Sigmoid colon (tissue), 4 donors: ENCODE data around the gene WNT9A.

ENCODE experiments used
- POLR2A ChIP-seq, 2 donors: fragments of 450-650 bp; IDR thresholded peaks; one replicate each; pipeline ENCODE4 v1.6.1; 2016; ENCODE audit warnings: antibody characterized with exemption in 2 of 2, mild to moderate bottlenecking in 2 of 2, moderate library complexity in 2 of 2
- POLR2AphosphoS5 ChIP-seq, 4 donors: sonication (generic); formaldehyde crosslinking; IDR thresholded peaks; one replicate each; pipeline ENCODE4 v1.6.1; 2017; ENCODE audit warnings: antibody characterized with exemption in 4 of 4
- TF ChIP-seq, protein P1 (sequence below), 4 experiments: fragments of 450-650 bp in 3 of 4; fragments of 200-600 bp in 1 of 4; IDR thresholded peaks; one replicate each; pipeline ENCODE4 v1.5.1; 2016 to 2019; ENCODE audit warnings: antibody characterized with exemption in 4 of 4, mild to moderate bottlenecking in 3 of 4, moderate library complexity in 2 of 4

DNA sequence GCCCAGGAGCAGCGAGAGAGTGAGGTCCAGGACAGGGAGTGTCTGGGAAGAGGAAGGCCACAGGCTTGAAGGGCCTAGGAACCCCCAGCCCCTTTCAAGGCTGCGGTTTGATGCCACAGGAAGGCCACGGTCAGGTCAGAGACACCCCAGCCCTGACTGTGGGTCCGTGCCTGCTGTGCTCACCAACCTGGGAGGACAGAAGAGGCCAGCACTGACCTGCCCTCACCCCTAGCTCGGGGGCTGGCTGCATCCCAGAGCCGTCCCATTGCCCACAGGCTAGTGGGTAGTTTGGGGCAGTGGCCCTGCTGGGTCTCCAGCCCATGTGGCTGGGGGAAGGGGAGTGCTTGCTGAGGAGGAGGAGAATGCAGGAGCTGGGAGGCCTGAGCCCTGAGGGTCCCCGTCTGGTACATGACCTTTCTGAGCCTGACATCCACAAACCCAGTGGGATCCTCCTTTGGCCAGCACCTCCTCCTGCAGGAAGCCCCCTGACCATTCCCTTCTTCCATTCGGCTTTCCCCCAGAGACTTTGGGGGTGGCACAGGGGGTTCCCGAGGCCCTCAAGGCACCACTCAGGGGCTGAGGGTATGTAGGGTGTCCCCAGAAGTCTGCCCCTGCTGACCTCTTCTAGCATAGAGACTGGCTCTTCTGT is 54.3 kb downstream of the WNT9A start:
- TF ChIP-seq POLR2A (IDR thresholded peaks at IDR 0.05) (no peak), POLR2AphosphoS5 (IDR thresholded peaks at IDR 0.05) (no peak)
- TF ChIP-seq, protein P1, sequence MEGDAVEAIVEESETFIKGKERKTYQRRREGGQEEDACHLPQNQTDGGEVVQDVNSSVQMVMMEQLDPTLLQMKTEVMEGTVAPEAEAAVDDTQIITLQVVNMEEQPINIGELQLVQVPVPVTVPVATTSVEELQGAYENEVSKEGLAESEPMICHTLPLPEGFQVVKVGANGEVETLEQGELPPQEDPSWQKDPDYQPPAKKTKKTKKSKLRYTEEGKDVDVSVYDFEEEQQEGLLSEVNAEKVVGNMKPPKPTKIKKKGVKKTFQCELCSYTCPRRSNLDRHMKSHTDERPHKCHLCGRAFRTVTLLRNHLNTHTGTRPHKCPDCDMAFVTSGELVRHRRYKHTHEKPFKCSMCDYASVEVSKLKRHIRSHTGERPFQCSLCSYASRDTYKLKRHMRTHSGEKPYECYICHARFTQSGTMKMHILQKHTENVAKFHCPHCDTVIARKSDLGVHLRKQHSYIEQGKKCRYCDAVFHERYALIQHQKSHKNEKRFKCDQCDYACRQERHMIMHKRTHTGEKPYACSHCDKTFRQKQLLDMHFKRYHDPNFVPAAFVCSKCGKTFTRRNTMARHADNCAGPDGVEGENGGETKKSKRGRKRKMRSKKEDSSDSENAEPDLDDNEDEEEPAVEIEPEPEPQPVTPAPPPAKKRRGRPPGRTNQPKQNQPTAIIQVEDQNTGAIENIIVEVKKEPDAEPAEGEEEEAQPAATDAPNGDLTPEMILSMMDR (IDR thresholded peaks at IDR 0.05): no peak
